Endothelial cell of umbilical vein (primary cell): ENCODE data around the gene PRELID3B. TPM values are rescaled to one million over a fixed set of nuclear protein-coding genes. Genes with fewer than 3 reads are reported as not detected.

Experiments used
- BruUV-seq: library from RNA; stranded (reverse); fragments of 400-500 nt; replicated peaks from 2 replicates; lab custom pipeline; 2021; lab: Mats Ljungman, UMichigan
- CTCF ChIA-PET: fragments of 300-600, 350-600 bp; sonication (Branson Sonifier 250); formaldehyde crosslinking; loops from one replicate; lab custom pipeline; 2021; ENCODE audit warnings: antibody characterized with exemption, inconsistent platforms; lab: Charles Lee
- POLR2A ChIA-PET: fragments of 300-600, 350-600 bp; sonication (Branson Sonifier 250); formaldehyde crosslinking; loops from one replicate; lab custom pipeline; 2021; ENCODE audit warnings: antibody characterized with exemption, inconsistent platforms; lab: Charles Lee
- DNase-seq: peaks from one replicate; pipeline ENCODE4 v3.0.0-alpha.2; 2011; ENCODE audit warnings: low read depth, low spot score
- FAIRE-seq: peaks from 2 replicates; lab custom pipeline; 2011; peaks lifted over from hg19 to GRCh38; lab: Jason Lieb, UNC
- H2AFZ ChIP-seq: 2 replicates; pipeline ENCODE4 v1.6.0; 2012; ENCODE audit warnings: low read depth, low read length, control low read depth, inconsistent platforms
- H3K27ac ChIP-seq: 2 replicates; pipeline ENCODE4 v1.5.1; 2011; ENCODE audit warnings: low read depth, mild to moderate bottlenecking, control low read depth, low read length, moderate library complexity; ENCODE audit not compliant: insufficient read depth
- H3K27me3 ChIP-seq, 2 experiments: 2 replicates each; pipeline versions ENCODE4 v1.6.0 to v1.6.1; 2011; ENCODE audit warnings: low read length in 2 of 2, mixed read lengths in 1 of 2; ENCODE audit not compliant: control insufficient read depth in 2 of 2, insufficient read depth in 2 of 2
- H3K36me3 ChIP-seq, 2 experiments: 2 replicates in 1 of 2; 3 replicates in 1 of 2; pipeline ENCODE4 v1.5.1; 2011; ENCODE audit warnings: low read length in 2 of 2, mild to moderate bottlenecking in 1 of 2, moderate library complexity in 1 of 2; ENCODE audit not compliant: control insufficient read depth in 2 of 2, insufficient read depth in 2 of 2; ENCODE audit errors: extremely low read depth in 1 of 2
- H3K4me1 ChIP-seq: 3 replicates; pipeline ENCODE4 v1.5.1; 2011; ENCODE audit warnings: mild to moderate bottlenecking, low read length; ENCODE audit not compliant: control insufficient read depth, insufficient read depth; ENCODE audit errors: extremely low read depth
- H3K4me2 ChIP-seq: 2 replicates; pipeline ENCODE4 v1.6.1; 2011; ENCODE audit warnings: low read length, control low read depth, mixed read lengths; ENCODE audit not compliant: insufficient read depth
- H3K4me3 ChIP-seq, 3 experiments: fragments of 200-600 bp in 1 of 3; sonication (generic), shearing (Covaris generic) in 1 of 3; replicated peaks in 1 of 3; 2 replicates each; pipeline ENCODE4 v1.5.1; 2011 to 2016; ENCODE audit warnings: control low read depth in 3 of 3, low read length in 3 of 3, mild to moderate bottlenecking in 2 of 3, inconsistent platforms in 1 of 3, low read depth in 1 of 3, moderate library complexity in 1 of 3; ENCODE audit not compliant: insufficient read depth in 1 of 3
- H3K79me2 ChIP-seq: 2 replicates; pipeline ENCODE4 v1.6.0; 2012; ENCODE audit warnings: low read length, inconsistent platforms; ENCODE audit not compliant: control insufficient read depth, insufficient read depth
- H3K9ac ChIP-seq: replicated peaks from 2 replicates; pipeline ENCODE3; 2011; ENCODE audit warnings: low read length, control low read depth; ENCODE audit not compliant: insufficient read depth; ENCODE audit errors: extremely low read depth
- H3K9me1 ChIP-seq: replicated peaks from 3 replicates; pipeline ENCODE4 v1.6.0; 2011; ENCODE audit warnings: mild to moderate bottlenecking, low read length; ENCODE audit not compliant: control insufficient read depth, insufficient read depth; ENCODE audit errors: extremely low read depth
- H3K9me3 ChIP-seq: replicated peaks from 2 replicates; pipeline ENCODE4 v1.5.1; 2012; ENCODE audit warnings: low read length, inconsistent platforms; ENCODE audit not compliant: control insufficient read depth, insufficient read depth
- H4K20me1 ChIP-seq: replicated peaks from 2 replicates; pipeline ENCODE3; 2011; ENCODE audit warnings: mild to moderate bottlenecking, low read length; ENCODE audit not compliant: control insufficient read depth, insufficient read depth; ENCODE audit errors: extremely low read depth
- EZH2 ChIP-seq: IDR thresholded peaks from 2 replicates; pipeline ENCODE4 v1.6.1; 2012; ENCODE audit warnings: borderline replicate concordance, low read depth, mild to moderate bottlenecking, moderate library complexity, low read length, inconsistent platforms; ENCODE audit not compliant: severe bottlenecking
- FOS ChIP-seq: IDR thresholded peaks from 2 replicates; pipeline ENCODE4 v1.6.1; 2011; ENCODE audit warnings: mild to moderate bottlenecking, low read length, moderate library complexity, borderline replicate concordance; ENCODE audit not compliant: insufficient read depth
- GATA2 ChIP-seq: IDR thresholded peaks from 2 replicates; pipeline ENCODE4 v1.7.0; 2011; ENCODE audit warnings: low read depth, mild to moderate bottlenecking, moderate library complexity, mixed read lengths, low read length; ENCODE audit not compliant: insufficient read length, insufficient read depth
- JUN ChIP-seq: IDR thresholded peaks from 2 replicates; pipeline ENCODE4 v1.6.1; 2011; ENCODE audit warnings: borderline replicate concordance, low read depth; ENCODE audit not compliant: insufficient read length, insufficient read depth
- MAX ChIP-seq: IDR thresholded peaks from 2 replicates; pipeline ENCODE4 v1.6.1; 2011; ENCODE audit not compliant: insufficient read depth, insufficient read length
- POLR2A ChIP-seq: IDR thresholded peaks from 2 replicates; pipeline ENCODE4 v1.6.1; 2012; ENCODE audit warnings: low read depth, mild to moderate bottlenecking, control low read depth, low read length
- POLR2AphosphoS5 ChIP-seq: IDR thresholded peaks from 2 replicates; pipeline ENCODE4 v1.6.1; 2012; ENCODE audit warnings: low read depth, mild to moderate bottlenecking, control low read depth, low read length, moderate library complexity; ENCODE audit not compliant: insufficient read depth
- dilution Hi-C: fragments of 300-500 bp; cut with MboI; formaldehyde crosslinking; loops from one replicate; pipeline ENCODE4 v1.15.0; 2019; ENCODE audit warnings: low sequenced_read_pairs; ENCODE audit not compliant: extremely low pct_ligation_motif_present
- intact Hi-C: fragments of 100-400 bp; cut with micrococcal nuclease; formaldehyde crosslinking; loops from one replicate; pipeline ENCODE4 v1.10.0; 2022
- polyA plus RNA-seq, 4 experiments: library from polyadenylated mRNA; depleted of rRNA in 3 of 4; stranded (reverse) in 3 of 4; unstranded in 1 of 4; fragments of >200 nt; gene quantifications; 2 replicates each; pipeline versions ENCODE4 v1.2.1 to v1.2.3, GENCODE V29; 2011 to 2012; ENCODE audit warnings: missing spikeins in 1 of 4
- total RNA-seq: library from RNA; stranded (reverse); gene quantifications from 2 replicates; pipeline ENCODE4 v1.2.3, GENCODE V29; 2021
- TF ChIP-seq, protein P1 (sequence below), 2 donors: IDR thresholded peaks; 1 replicate in 1 of 2; 2 replicates in 1 of 2; pipeline ENCODE4 v1.5.1; 2011; ENCODE audit warnings: low read length in 2 of 2, mild to moderate bottlenecking in 2 of 2, moderate library complexity in 2 of 2, control low read depth in 1 of 2, inconsistent platforms in 1 of 2, low read depth in 1 of 2; ENCODE audit not compliant: insufficient read depth in 1 of 2; ENCODE audit errors: extremely low read depth in 1 of 2

PRELID3B gene
- total and polyA plus RNA-seq, 2 donors (not counting 3 experiments of a cell fraction or from before 2014, with no cell fraction given) = 14.9 to 57.2 TPM

- DNase-seq = no peak
- Histone ChIP-seq H3K27me3 (peaks cover 15 to 26% of the 10 kb centered on the region in 2 experiments), H3K4me3 (no peak overlapping the region), H3K4me2 (no peak overlapping the region), H3K4me1 (no peaks in the 10 kb centered on the region), H3K9me1 (no peaks in the 10 kb centered on the region), H3K36me3 (no peaks in the 10 kb centered on the region), H3K9me3 (no peaks in the 10 kb centered on the region), H3K79me2 (no peaks in the 10 kb centered on the region), H3K27ac (no peak overlapping the region), H4K20me1 (no peaks in the 10 kb centered on the region), H2AFZ (no peak overlapping the region), H3K9ac (no peak overlapping the region)
- no TSS peak for BruUV-seq
- ChIA-PET CTCF (no interaction called here), POLR2A (no interaction called here)
- peak; percentile 12 for FAIRE-seq
- TF ChIP-seq POLR2A (no peak), GATA2 (no peak), EZH2 (no peak), FOS (no peak), JUN (no peak), POLR2AphosphoS5 (no peak), MAX (no peak)
- TF ChIP-seq, protein P1, sequence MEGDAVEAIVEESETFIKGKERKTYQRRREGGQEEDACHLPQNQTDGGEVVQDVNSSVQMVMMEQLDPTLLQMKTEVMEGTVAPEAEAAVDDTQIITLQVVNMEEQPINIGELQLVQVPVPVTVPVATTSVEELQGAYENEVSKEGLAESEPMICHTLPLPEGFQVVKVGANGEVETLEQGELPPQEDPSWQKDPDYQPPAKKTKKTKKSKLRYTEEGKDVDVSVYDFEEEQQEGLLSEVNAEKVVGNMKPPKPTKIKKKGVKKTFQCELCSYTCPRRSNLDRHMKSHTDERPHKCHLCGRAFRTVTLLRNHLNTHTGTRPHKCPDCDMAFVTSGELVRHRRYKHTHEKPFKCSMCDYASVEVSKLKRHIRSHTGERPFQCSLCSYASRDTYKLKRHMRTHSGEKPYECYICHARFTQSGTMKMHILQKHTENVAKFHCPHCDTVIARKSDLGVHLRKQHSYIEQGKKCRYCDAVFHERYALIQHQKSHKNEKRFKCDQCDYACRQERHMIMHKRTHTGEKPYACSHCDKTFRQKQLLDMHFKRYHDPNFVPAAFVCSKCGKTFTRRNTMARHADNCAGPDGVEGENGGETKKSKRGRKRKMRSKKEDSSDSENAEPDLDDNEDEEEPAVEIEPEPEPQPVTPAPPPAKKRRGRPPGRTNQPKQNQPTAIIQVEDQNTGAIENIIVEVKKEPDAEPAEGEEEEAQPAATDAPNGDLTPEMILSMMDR (IDR thresholded peaks at IDR 0.05; ENCODE audit: extremely low read depth in 1 of 2, insufficient read depth in 1 of 2, low read depth in 1 of 2, low read length in 2 of 2) = no peak
- intact Hi-C loops = no loop called here
- dilution Hi-C loops = no loop called here
These were observed 5.5 kb upstream of the PRELID3B start for GRCh38 chr20:59047938-59048680.
